DND-41 (cell line): ENCODE measurements around the gene PSENEN.

Source experiments
- ATAC-seq: fragments of 200-7000 bp; cut with Tn5 transposase; 3 replicates; pipeline ENCODE4 v1.9.1; 2021; ENCODE audit warnings: low read depth; ENCODE audit not compliant: insufficient read depth
- DNase-seq: peaks from one replicate; pipeline ENCODE4 v3.0.0-alpha.2; 2020
- H2AFZ ChIP-seq: 2 replicates; pipeline ENCODE4 v1.6.0; 2012; ENCODE audit warnings: low read depth, low read length
- H3K27ac ChIP-seq: 2 replicates; pipeline ENCODE4 v1.5.1; 2012; ENCODE audit warnings: low read length, inconsistent platforms
- H3K27me3 ChIP-seq: fragments of 200-600 bp; sonication (generic); 2 replicates; pipeline ENCODE4 v1.6.0; 2012; ENCODE audit warnings: low read length, mild to moderate bottlenecking, inconsistent platforms; ENCODE audit not compliant: insufficient read depth, poor library complexity
- H3K36me3 ChIP-seq: 2 replicates; pipeline ENCODE4 v1.5.1; 2012; ENCODE audit warnings: low read length, inconsistent platforms; ENCODE audit not compliant: insufficient read depth
- H3K4me1 ChIP-seq: 2 replicates; pipeline ENCODE4 v1.5.1; 2012; ENCODE audit warnings: mild to moderate bottlenecking, low read length; ENCODE audit not compliant: insufficient read depth
- H3K4me2 ChIP-seq: 2 replicates; pipeline ENCODE4 v1.6.0; 2012; ENCODE audit warnings: mild to moderate bottlenecking, moderate library complexity, low read length, inconsistent platforms; ENCODE audit not compliant: insufficient read depth
- H3K4me3 ChIP-seq, 2 experiments: fragments of 200-600 bp in 1 of 2; shearing (Covaris generic) in 1 of 2; 2 replicates each; pipeline ENCODE4 v1.5.1; 2012 to 2016; ENCODE audit warnings: inconsistent platforms in 2 of 2, low read length in 2 of 2, mild to moderate bottlenecking in 2 of 2, low read depth in 1 of 2, moderate library complexity in 1 of 2
- H3K79me2 ChIP-seq: 2 replicates; pipeline ENCODE4 v1.6.0; 2012; ENCODE audit warnings: low read length, inconsistent platforms; ENCODE audit not compliant: insufficient read depth
- H3K9ac ChIP-seq: 2 replicates; pipeline ENCODE4 v1.6.0; 2012; ENCODE audit warnings: low read depth, mild to moderate bottlenecking, inconsistent platforms, low read length, moderate library complexity
- H3K9me3 ChIP-seq: 2 replicates; pipeline ENCODE4 v1.5.1; 2012; ENCODE audit warnings: low read length, moderate library complexity, mild to moderate bottlenecking, inconsistent platforms; ENCODE audit not compliant: insufficient read depth, severe bottlenecking
- H4K20me1 ChIP-seq: 2 replicates; pipeline ENCODE4 v1.6.0; 2012; ENCODE audit warnings: low read length; ENCODE audit not compliant: insufficient read depth
- CTCF ChIP-seq: IDR thresholded peaks from 2 replicates; pipeline ENCODE4 v1.5.1; 2012; ENCODE audit warnings: borderline replicate concordance, low read length, moderate library complexity, mild to moderate bottlenecking; ENCODE audit not compliant: poor library complexity, severe bottlenecking; ENCODE audit errors: extremely low read depth
- EZH2 ChIP-seq: IDR thresholded peaks from 3 replicates; pipeline ENCODE4 v1.6.1; 2012; ENCODE audit warnings: borderline replicate concordance, low read depth, mild to moderate bottlenecking, moderate library complexity, low read length, inconsistent platforms; ENCODE audit not compliant: severe bottlenecking

The PSENEN gene

GRCh38 chr19:35789195-35789977 is 43.9 kb downstream of the PSENEN start:
- no peaks in the 10 kb centered on the region for H3K9me3 ChIP-seq
- H2AFZ ChIP-seq = no peak overlapping the region
- no peak overlapping the region for H3K27ac ChIP-seq
- H3K4me1 ChIP-seq = no peaks in the 10 kb centered on the region
- no peaks in the 10 kb centered on the region for H3K27me3 ChIP-seq
- H3K4me2 ChIP-seq = no peak overlapping the region
- peaks cover 20% of the 10 kb centered on the region for H3K36me3 ChIP-seq
- no peak overlapping the region for H3K4me3 ChIP-seq
- TF ChIP-seq EZH2 = no peak
- no peak for TF ChIP-seq CTCF
- peaks cover 4% of the 10 kb centered on the region for H4K20me1 ChIP-seq
- no peak for DNase-seq
- H3K79me2 ChIP-seq = no peaks in the 10 kb centered on the region
- no peak overlapping the region for H3K9ac ChIP-seq
- ATAC-seq = 0 out of 3 replicates have a peak, but pooled peaks have one; percentile 4

GRCh38 chr19:35789978-35790944 is 44.8 kb downstream of the PSENEN start:
- TF ChIP-seq EZH2 (no peak), CTCF (no peak)
- Histone ChIP-seq H4K20me1 (peaks cover 4% of the 10 kb centered on the region), H3K79me2 (no peaks in the 10 kb centered on the region), H3K36me3 (peaks cover 13% of the 10 kb centered on the region), H3K9me3 (no peaks in the 10 kb centered on the region), H3K4me1 (no peaks in the 10 kb centered on the region), H3K27me3 (no peaks in the 10 kb centered on the region), H2AFZ (no peak overlapping the region), H3K27ac (no peak overlapping the region), H3K4me2 (no peak overlapping the region), H3K9ac (no peak overlapping the region), H3K4me3 (no peak overlapping the region)
- DNase-seq (no peak), ATAC-seq (peak; percentile 12; the same call in 1 of the 3 replicates)

- H2AFZ ChIP-seq = no peak overlapping the region
- DNase-seq (peak; percentile 31), ATAC-seq (peak; percentile 65)
- H3K36me3 ChIP-seq = peaks cover 6% of the 10 kb centered on the region; the same call in 1 of the 2 replicates
- no peaks in the 10 kb centered on the region for H3K9me3 ChIP-seq
- no peak overlapping the region for H3K4me3 ChIP-seq
- no peak overlapping the region for H3K9ac ChIP-seq
- H3K79me2 ChIP-seq = no peaks in the 10 kb centered on the region
- TF ChIP-seq EZH2 = no peak
- peak; percentile 54 for TF ChIP-seq CTCF
- H3K27me3 ChIP-seq = no peaks in the 10 kb centered on the region
- no peak overlapping the region for H3K27ac ChIP-seq
- H3K4me2 ChIP-seq = no peak overlapping the region
- no peaks in the 10 kb centered on the region for H3K4me1 ChIP-seq
- H4K20me1 ChIP-seq = peaks cover 4% of the 10 kb centered on the region
Measured at GRCh38 chr19:35790981-35791813, 45.7 kb downstream of the PSENEN start.
